HG02885 (cell line): ENCODE measurements around the gene PLAC1.

Experiments used
- ATAC-seq: cut with Tn5 transposase; IDR thresholded peaks from one replicate; pipeline ENCODE4 v1.9.1; 2021; ENCODE audit warnings: mild to moderate bottlenecking; ENCODE audit not compliant: unreplicated experiment, poor library complexity

PLAC1 gene

GRCh38 chrX:134658002-134658759, at the start of gene PLAC1:
PLAC1 (minus strand) TSS chrX:134658471; CDS start chrX:134566682, 91,789 bp downstream.
- no peak for ATAC-seq

GRCh38 chrX:134706138-134706537, 47.9 kb upstream of the PLAC1 start:
- no peak for ATAC-seq

GRCh38 chrX:134695999-134696398, 37.7 kb upstream of the PLAC1 start:
- no peak for ATAC-seq

- ATAC-seq: no peak
These were observed 36.4 kb upstream of the PLAC1 start for GRCh38 chrX:134694333-134695322.

- no peak for ATAC-seq
These were observed 35.4 kb upstream of the PLAC1 start for GRCh38 chrX:134693644-134694043.

GRCh38 chrX:134692990-134693389, 34.7 kb upstream of the PLAC1 start:
- ATAC-seq: no peak

- ATAC-seq: no peak
These were observed 34.0 kb upstream of the PLAC1 start for GRCh38 chrX:134692233-134692632.

- ATAC-seq: no peak
These were observed 33.2 kb upstream of the PLAC1 start for GRCh38 chrX:134691453-134691852.

- ATAC-seq: no peak
These were observed 30.6 kb upstream of the PLAC1 start for GRCh38 chrX:134688839-134689238.

- no peak for ATAC-seq
These were observed 30.0 kb upstream of the PLAC1 start for GRCh38 chrX:134688031-134688823.

GRCh38 chrX:134685668-134686067, 27.4 kb upstream of the PLAC1 start:
- no peak for ATAC-seq

- no peak for ATAC-seq
These were observed 26.7 kb upstream of the PLAC1 start for GRCh38 chrX:134684956-134685355.

GRCh38 chrX:134683351-134684005, 25.2 kb upstream of the PLAC1 start:
- no peak for ATAC-seq

GRCh38 chrX:134682081-134682480, 23.8 kb upstream of the PLAC1 start:
- no peak for ATAC-seq

- ATAC-seq: peak; percentile 82
These were observed 21.4 kb upstream of the PLAC1 start for GRCh38 chrX:134679644-134680043.

GRCh38 chrX:134679221-134679620, 20.9 kb upstream of the PLAC1 start:
- ATAC-seq: peak; percentile 19

GRCh38 chrX:134677332-134677731, 19.1 kb upstream of the PLAC1 start:
- no peak for ATAC-seq

- ATAC-seq: no peak
These were observed 18.2 kb upstream of the PLAC1 start for GRCh38 chrX:134676436-134676835.

GRCh38 chrX:134673123-134673522, 14.9 kb upstream of the PLAC1 start:
- ATAC-seq: no peak

- no peak for ATAC-seq
These were observed 13.8 kb upstream of the PLAC1 start for GRCh38 chrX:134672101-134672500.
